ENCODE data around the gene ZNF143.

ZNF143 gene

DNA sequence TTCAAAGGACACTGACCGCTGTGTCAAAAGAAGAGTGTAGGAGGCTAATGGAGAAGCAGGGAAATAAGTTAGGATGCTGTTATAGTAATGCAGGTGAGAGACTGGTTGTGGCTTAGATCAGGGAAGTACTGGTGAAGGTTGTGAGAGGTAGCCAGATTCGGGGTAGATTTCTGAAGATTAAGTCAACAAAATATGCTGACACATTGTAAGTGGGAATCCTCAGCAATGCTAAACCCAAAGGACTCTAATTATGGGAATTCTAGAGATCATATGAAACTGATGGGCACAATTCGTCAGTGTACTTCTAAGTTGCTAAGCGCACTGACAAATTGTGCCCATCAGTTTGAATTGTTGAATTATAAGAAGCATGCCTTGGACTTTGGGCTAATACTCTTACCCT is 10.0 kb downstream of the ZNF143 start:
- no peaks in the 10 kb centered on the region for H3K9me3 ChIP-seq (ENCODE audit: control extremely low read depth in 1 of 5, control insufficient read depth in 4 of 5, insufficient read depth in 2 of 5, low read depth in 1 of 5, low read length in 4 of 5)
- no peaks in the 10 kb centered on the region for H3K4me1 ChIP-seq (ENCODE audit: control extremely low read depth in 1 of 4, control insufficient read depth in 4 of 4, insufficient read depth in 4 of 4, low read length in 3 of 4)
- no peak overlapping the region for H3K4me3 ChIP-seq (ENCODE audit: control insufficient read depth in 1 of 7, extremely low read depth in 1 of 7, insufficient read depth in 4 of 7, low read depth in 2 of 7, low read length in 6 of 7)
- ChIA-PET CTCF (no interaction called here), POLR2A (no interaction called here)
- H3K27ac ChIP-seq (ENCODE audit: insufficient read depth in 1 of 2, low read depth in 1 of 2, low read length in 2 of 2, poor library complexity in 1 of 2, severe bottlenecking in 2 of 2) = no peak overlapping the region
- WGBS (ENCODE audit: insufficient coverage) = 96% methylated on average over 4 of the region's 4 CpGs
- no peaks in the 10 kb centered on the region for H3K27me3 ChIP-seq (replicated peaks in 2 of 5; ENCODE audit: control insufficient read depth in 4 of 5, insufficient read depth in 5 of 5, low read length in 4 of 5)
- peaks cover 5 to 28% (median 16%) of the 10 kb centered on the region in 4 experiments for H3K36me3 ChIP-seq (ENCODE audit: control insufficient read depth in 4 of 4, insufficient read depth in 4 of 4, low read length in 3 of 4)
- no peak for DNase-seq

DNA sequence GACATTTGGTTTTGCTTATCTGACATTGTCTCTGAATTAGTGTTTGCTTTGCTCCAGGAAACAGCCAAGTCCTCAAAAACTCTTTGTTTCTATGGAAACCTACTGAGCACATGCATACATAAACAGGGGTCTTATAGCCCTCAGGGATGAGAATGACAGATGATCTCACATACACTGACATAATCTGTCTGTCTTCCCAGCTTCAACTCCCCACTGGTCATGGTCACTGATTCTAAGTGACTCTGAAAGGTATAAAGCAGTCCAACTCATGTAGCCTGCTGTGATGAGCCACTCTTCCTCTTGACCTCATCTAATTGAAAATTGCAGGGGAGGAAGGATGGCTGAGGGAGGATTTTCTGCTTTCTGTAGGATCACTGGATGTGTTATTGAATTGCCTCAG is 12.6 kb downstream of the ZNF143 start:
- POLR2A ChIA-PET = interaction anchor here (0.9 kb wide), 1 partner anchor 12 kb away, joined by 3 read pairs; no protein-coding TSS in a partner anchor

DNA sequence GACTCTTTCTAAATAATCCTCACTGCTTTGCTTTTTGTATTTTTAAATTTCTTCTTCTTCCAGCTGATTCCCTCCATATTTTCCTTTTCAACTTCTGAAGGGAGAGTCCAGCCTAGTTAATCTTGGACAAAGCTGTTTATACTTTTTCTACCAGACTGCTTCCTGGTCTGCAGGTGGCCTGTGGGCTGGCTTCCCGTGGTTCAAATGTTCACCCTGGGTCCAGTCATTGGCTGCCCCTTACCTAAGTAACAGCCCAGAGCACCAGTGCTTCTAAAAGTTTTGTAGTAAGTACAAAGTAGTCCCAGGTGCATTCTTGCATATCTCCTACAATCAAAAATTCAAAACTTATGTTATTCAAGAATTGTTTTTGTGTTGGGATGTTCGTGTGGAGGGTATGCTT is 19.1 kb downstream of the ZNF143 start:
- 100% methylated on average over 1 of the region's 2 CpGs for WGBS (ENCODE audit: insufficient coverage)

More for the DNA sequence above, 12.6 kb downstream of the ZNF143 start:
- Histone ChIP-seq H3K9me3 (ENCODE audit: control extremely low read depth in 1 of 5, control insufficient read depth in 4 of 5, insufficient read depth in 2 of 5, low read depth in 1 of 5, low read length in 4 of 5) (no peaks in the 10 kb centered on the region), H3K4me3 (ENCODE audit: control insufficient read depth in 1 of 7, extremely low read depth in 1 of 7, insufficient read depth in 4 of 7, low read depth in 2 of 7, low read length in 6 of 7) (no peak overlapping the region), H3K36me3 (ENCODE audit: control insufficient read depth in 4 of 4, insufficient read depth in 4 of 4, low read length in 3 of 4) (peaks cover 7 to 35% (median 22%) of the 10 kb centered on the region in 4 experiments), H3K27me3 (replicated peaks in 2 of 5; ENCODE audit: control insufficient read depth in 4 of 5, insufficient read depth in 5 of 5, low read length in 4 of 5) (no peaks in the 10 kb centered on the region), H3K4me1 (ENCODE audit: control extremely low read depth in 1 of 4, control insufficient read depth in 4 of 4, insufficient read depth in 4 of 4, low read length in 3 of 4) (no peaks in the 10 kb centered on the region), H3K27ac (ENCODE audit: insufficient read depth in 1 of 2, low read depth in 1 of 2, low read length in 2 of 2, poor library complexity in 1 of 2, severe bottlenecking in 2 of 2) (no peak overlapping the region)
- CTCF ChIA-PET = interaction anchor here (0.7 to 2.1 kb wide), 4 partner anchors 9 to 156 kb away, joined by 3 to 5 read pairs (median 4); no protein-coding TSS in a partner anchor
- no peak for DNase-seq

DNA sequence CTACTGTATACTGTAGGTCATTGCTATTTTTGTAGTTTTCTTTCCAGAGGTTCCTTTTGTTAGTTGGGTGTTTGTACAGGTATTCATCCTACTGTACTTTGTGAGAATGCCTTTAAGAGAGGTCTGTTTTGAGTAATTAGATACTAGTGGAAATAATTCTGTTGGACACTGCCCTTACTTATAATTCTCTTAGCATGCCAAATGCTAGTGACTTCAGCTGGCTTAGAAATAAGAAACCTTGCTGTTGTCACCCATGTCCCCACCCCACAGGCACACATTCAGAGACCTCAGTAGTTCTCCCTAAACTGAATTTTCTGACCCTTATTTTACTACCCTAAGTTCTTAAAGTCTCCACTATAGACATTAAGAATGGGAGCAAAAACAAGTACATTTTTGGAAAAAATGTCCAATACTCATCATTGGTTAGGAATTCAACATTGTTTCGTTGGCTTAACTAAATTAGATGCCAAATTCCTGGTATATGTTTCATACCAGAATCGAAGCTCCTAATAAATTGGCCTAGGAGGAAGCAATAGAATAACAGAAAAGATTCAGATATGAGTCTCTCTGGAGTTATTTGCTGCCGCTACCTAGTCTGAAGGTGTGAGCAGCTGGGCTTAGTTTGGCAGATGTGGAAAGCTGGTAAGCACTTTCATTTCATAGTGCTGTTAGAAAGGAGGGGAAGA is 28.4 kb downstream of the ZNF143 start:
- H3K9me3 ChIP-seq (ENCODE audit: control extremely low read depth in 1 of 5, control insufficient read depth in 4 of 5, insufficient read depth in 2 of 5, low read depth in 1 of 5, low read length in 4 of 5) = no peaks in the 10 kb centered on the region
- peaks cover 3 to 32% (median 17%) of the 10 kb centered on the region in 4 experiments for H3K36me3 ChIP-seq (ENCODE audit: control insufficient read depth in 4 of 4, insufficient read depth in 4 of 4, low read length in 3 of 4)
- 100% methylated on average over 3 of the region's 3 CpGs for WGBS (ENCODE audit: insufficient coverage)
- H3K4me1 ChIP-seq (ENCODE audit: control extremely low read depth in 1 of 4, control insufficient read depth in 4 of 4, insufficient read depth in 4 of 4, low read length in 3 of 4) = no peaks in the 10 kb centered on the region
- ChIA-PET POLR2A (no interaction called here), CTCF (interaction anchor here (1.0 to 1.5 kb wide), 2 partner anchors 9 to 11 kb away, joined by 4 to 6 read pairs; no protein-coding TSS in a partner anchor)
- H3K27me3 ChIP-seq (replicated peaks in 2 of 5; ENCODE audit: control insufficient read depth in 4 of 5, insufficient read depth in 5 of 5, low read length in 4 of 5) = no peaks in the 10 kb centered on the region
- no peak for DNase-seq
- H3K27ac ChIP-seq (ENCODE audit: insufficient read depth in 1 of 2, low read depth in 1 of 2, low read length in 2 of 2, poor library complexity in 1 of 2, severe bottlenecking in 2 of 2) = no peak overlapping the region
- no peak overlapping the region for H3K4me3 ChIP-seq (ENCODE audit: control insufficient read depth in 1 of 7, extremely low read depth in 1 of 7, insufficient read depth in 4 of 7, low read depth in 2 of 7, low read length in 6 of 7)

More for the DNA sequence above, 19.1 kb downstream of the ZNF143 start:
- H3K4me1 ChIP-seq (ENCODE audit: control extremely low read depth in 1 of 4, control insufficient read depth in 4 of 4, insufficient read depth in 4 of 4, low read length in 3 of 4) = no peaks in the 10 kb centered on the region
- DNase-seq = no peak
- H3K9me3 ChIP-seq (ENCODE audit: control extremely low read depth in 1 of 5, control insufficient read depth in 4 of 5, insufficient read depth in 2 of 5, low read depth in 1 of 5, low read length in 4 of 5) = no peaks in the 10 kb centered on the region
- ChIA-PET POLR2A (interaction anchor here (0.6 kb wide), 1 partner anchor 244 kb away, joined by 3 read pairs; no protein-coding TSS in a partner anchor), CTCF (interaction anchor here (1.0 to 1.2 kb wide), 3 partner anchors 13 to 312 kb away, joined by 3 to 4 read pairs (median 4); no protein-coding TSS in a partner anchor)
- no peak overlapping the region for H3K4me3 ChIP-seq (ENCODE audit: control insufficient read depth in 1 of 7, extremely low read depth in 1 of 7, insufficient read depth in 4 of 7, low read depth in 2 of 7, low read length in 6 of 7)
- no peaks in the 10 kb centered on the region for H3K27me3 ChIP-seq (replicated peaks in 2 of 5; ENCODE audit: control insufficient read depth in 4 of 5, insufficient read depth in 5 of 5, low read length in 4 of 5)
- H3K27ac ChIP-seq (ENCODE audit: insufficient read depth in 1 of 2, low read depth in 1 of 2, low read length in 2 of 2, poor library complexity in 1 of 2, severe bottlenecking in 2 of 2) = no peak overlapping the region
- peaks cover 10 to 39% (median 24%) of the 10 kb centered on the region in 4 experiments for H3K36me3 ChIP-seq (ENCODE audit: control insufficient read depth in 4 of 4, insufficient read depth in 4 of 4, low read length in 3 of 4)

DNA sequence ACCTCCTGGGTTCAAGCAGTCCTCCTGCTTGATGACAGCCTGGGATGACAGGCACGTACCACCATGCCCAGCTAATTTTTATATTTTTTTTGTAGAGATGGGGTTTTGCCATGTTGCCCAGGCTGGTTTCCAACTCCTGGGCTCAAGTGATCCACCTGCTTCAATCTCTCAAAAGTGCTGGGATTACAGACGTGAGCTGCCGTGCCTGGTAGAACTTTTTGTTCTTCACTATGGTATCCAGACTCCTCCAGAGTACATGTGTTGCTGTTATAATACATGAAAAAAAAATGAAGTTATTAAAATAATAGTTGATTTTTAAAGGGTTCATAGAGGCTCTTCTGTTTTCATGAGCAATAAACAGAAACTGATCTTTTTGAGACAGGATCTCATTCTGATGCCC is 29.6 kb downstream of the ZNF143 start:
- POLR2A ChIA-PET = interaction anchor here (0.7 kb wide), 1 partner anchor 30 kb away, joined by 5 read pairs; the partner anchor contains the start of gene ZNF143
- Histone ChIP-seq H3K4me1 (ENCODE audit: control extremely low read depth in 1 of 4, control insufficient read depth in 4 of 4, insufficient read depth in 4 of 4, low read length in 3 of 4) (no peaks in the 10 kb centered on the region), H3K9me3 (ENCODE audit: control extremely low read depth in 1 of 5, control insufficient read depth in 4 of 5, insufficient read depth in 2 of 5, low read depth in 1 of 5, low read length in 4 of 5) (no peaks in the 10 kb centered on the region), H3K36me3 (ENCODE audit: control insufficient read depth in 4 of 4, insufficient read depth in 4 of 4, low read length in 3 of 4) (peaks cover 10 to 40% (median 22%) of the 10 kb centered on the region in 4 experiments), H3K27me3 (replicated peaks in 2 of 5; ENCODE audit: control insufficient read depth in 4 of 5, insufficient read depth in 5 of 5, low read length in 4 of 5) (no peaks in the 10 kb centered on the region), H3K27ac (ENCODE audit: insufficient read depth in 1 of 2, low read depth in 1 of 2, low read length in 2 of 2, poor library complexity in 1 of 2, severe bottlenecking in 2 of 2) (no peak overlapping the region), H3K4me3 (ENCODE audit: control insufficient read depth in 1 of 7, extremely low read depth in 1 of 7, insufficient read depth in 4 of 7, low read depth in 2 of 7, low read length in 6 of 7) (no peak overlapping the region)
- CTCF ChIA-PET = interaction anchor here (0.6 to 2.9 kb wide), 5 partner anchors 10 to 323 kb away, joined by 3 to 12 read pairs (median 5); no protein-coding TSS in a partner anchor
- no peak for DNase-seq
- WGBS (ENCODE audit: insufficient coverage) = no CpG with 5 or more reads among the region's 3 CpGs

DNA sequence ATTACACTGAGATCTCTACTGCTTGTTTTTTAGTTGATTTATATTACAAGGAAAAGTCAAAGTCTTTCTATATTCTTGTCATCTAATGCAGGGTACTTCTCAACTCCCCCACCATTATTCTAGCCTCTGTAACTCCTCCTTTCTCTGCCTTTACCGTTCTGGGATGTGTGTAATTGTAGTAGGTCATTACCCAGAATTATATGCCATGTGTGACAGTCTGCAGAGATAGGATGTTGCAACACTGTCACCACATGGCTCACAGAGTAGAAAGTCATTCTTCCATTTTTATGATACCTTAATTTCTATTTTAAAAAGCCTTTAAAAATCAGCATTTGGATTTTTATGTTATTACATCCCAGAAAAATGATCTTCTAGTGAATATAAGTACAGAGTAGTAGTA is 32.7 kb downstream of the ZNF143 start:
- H3K27me3 ChIP-seq (replicated peaks in 2 of 5; ENCODE audit: control insufficient read depth in 4 of 5, insufficient read depth in 5 of 5, low read length in 4 of 5) = no peaks in the 10 kb centered on the region
- peaks cover 18 to 62% (median 28%) of the 10 kb centered on the region in 4 experiments for H3K36me3 ChIP-seq (ENCODE audit: control insufficient read depth in 4 of 4, insufficient read depth in 4 of 4, low read length in 3 of 4)
- ChIA-PET POLR2A (no interaction called here), CTCF (interaction anchor here (1.5 kb wide), 1 partner anchor 14 kb away, joined by 4 read pairs; no protein-coding TSS in a partner anchor)
- no CpG with 5 or more reads among the region's 1 CpG for WGBS (ENCODE audit: insufficient coverage)
- DNase-seq = no peak
- no peaks in the 10 kb centered on the region for H3K4me1 ChIP-seq (ENCODE audit: control extremely low read depth in 1 of 4, control insufficient read depth in 4 of 4, insufficient read depth in 4 of 4, low read length in 3 of 4)
- H3K4me3 ChIP-seq (ENCODE audit: control insufficient read depth in 1 of 7, extremely low read depth in 1 of 7, insufficient read depth in 4 of 7, low read depth in 2 of 7, low read length in 6 of 7) = no peak overlapping the region
- no peaks in the 10 kb centered on the region for H3K9me3 ChIP-seq (ENCODE audit: control extremely low read depth in 1 of 5, control insufficient read depth in 4 of 5, insufficient read depth in 2 of 5, low read depth in 1 of 5, low read length in 4 of 5)
- no peak overlapping the region for H3K27ac ChIP-seq (ENCODE audit: insufficient read depth in 1 of 2, low read depth in 1 of 2, low read length in 2 of 2, poor library complexity in 1 of 2, severe bottlenecking in 2 of 2)

DNA sequence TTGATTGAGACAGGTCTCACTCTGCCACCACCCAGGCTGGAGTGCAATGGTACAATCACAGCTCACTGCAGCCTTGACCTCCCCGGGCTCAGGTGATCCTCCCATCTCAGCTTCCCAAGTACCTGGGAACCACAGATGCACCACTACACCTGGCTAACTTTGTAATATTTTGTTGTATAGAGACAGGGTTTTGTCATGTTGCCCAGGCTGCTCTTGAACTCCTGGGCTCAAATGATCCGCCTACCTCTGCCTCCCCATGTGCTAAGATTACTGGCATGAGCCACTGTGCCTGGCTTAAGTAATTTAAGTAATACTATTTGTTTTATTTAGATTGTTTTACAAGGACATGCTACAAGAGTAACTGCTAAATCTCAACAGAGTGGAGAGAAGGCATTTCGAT is 33.5 kb downstream of the ZNF143 start:
- Histone ChIP-seq H3K27me3 (replicated peaks in 2 of 5; ENCODE audit: control insufficient read depth in 4 of 5, insufficient read depth in 5 of 5, low read length in 4 of 5) (no peaks in the 10 kb centered on the region), H3K4me3 (ENCODE audit: control insufficient read depth in 1 of 7, extremely low read depth in 1 of 7, insufficient read depth in 4 of 7, low read depth in 2 of 7, low read length in 6 of 7) (no peak overlapping the region), H3K27ac (ENCODE audit: insufficient read depth in 1 of 2, low read depth in 1 of 2, low read length in 2 of 2, poor library complexity in 1 of 2, severe bottlenecking in 2 of 2) (peak overlapping the region in 1 of 2 experiments; percentile 53), H3K4me1 (ENCODE audit: control extremely low read depth in 1 of 4, control insufficient read depth in 4 of 4, insufficient read depth in 4 of 4, low read length in 3 of 4) (no peaks in the 10 kb centered on the region), H3K36me3 (ENCODE audit: control insufficient read depth in 4 of 4, insufficient read depth in 4 of 4, low read length in 3 of 4) (peaks cover 19 to 60% (median 26%) of the 10 kb centered on the region in 4 experiments), H3K9me3 (ENCODE audit: control extremely low read depth in 1 of 5, control insufficient read depth in 4 of 5, insufficient read depth in 2 of 5, low read depth in 1 of 5, low read length in 4 of 5) (no peaks in the 10 kb centered on the region)
- 100% methylated on average over 1 of the region's 3 CpGs for WGBS (ENCODE audit: insufficient coverage)
- CTCF ChIA-PET = interaction anchor here (1.2 kb wide), 1 partner anchor 12 kb away, joined by 3 read pairs; no protein-coding TSS in a partner anchor
- POLR2A ChIA-PET = no interaction called here
- DNase-seq = no peak

Data from common myeloid progenitor, CD34-positive (primary cell).